ENCODE data around the gene GNB1L. TPM values are rescaled to one million over a fixed set of nuclear protein-coding genes. Genes with fewer than 3 reads are reported as not detected.
A peak's percentile ranks its signal among the peaks of the same experiment; 100 is the strongest.

Gene GNB1L
- total and polyA plus RNA-seq, 9 of the 15 experiments (the other 6 are each of a cell fraction or from before 2014, with no cell fraction given): 0.56 to 50.5 (median 10.2) TPM

DNA sequence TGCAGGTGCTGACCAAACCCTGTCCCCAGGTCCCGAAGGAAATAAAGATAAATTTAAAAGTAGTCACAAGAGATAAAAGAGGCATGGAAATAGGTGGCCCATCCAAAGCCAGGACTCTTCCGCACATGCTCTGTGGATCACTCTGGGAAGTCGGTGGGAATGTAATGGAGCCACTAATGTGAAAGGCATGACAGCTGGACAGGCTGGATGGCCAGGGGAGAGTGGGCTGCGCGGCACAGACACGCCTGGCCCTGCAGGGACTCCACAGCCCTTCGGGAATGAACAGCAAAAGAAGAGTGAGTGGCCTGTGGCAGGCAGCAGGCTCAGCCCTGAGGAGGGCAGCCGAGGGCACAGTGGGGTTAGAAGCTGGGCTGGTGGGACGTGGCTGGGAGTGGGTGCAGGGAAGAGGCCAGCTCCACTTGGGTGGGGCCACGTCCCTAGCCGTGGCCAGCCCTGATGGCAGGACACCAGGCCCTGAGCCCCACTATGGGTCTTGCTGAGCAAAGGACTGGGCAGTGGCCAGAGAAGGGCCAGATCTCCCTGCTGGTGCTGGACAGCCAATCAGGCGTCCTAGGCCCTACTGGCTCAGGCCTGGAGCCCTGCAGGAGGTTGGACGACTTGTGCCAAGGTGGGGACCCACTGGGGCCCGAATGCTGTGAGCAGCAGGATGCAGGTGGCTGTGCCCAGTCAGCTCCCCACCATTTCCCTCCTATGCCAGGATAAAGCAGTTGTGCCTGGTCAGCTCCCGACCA is 31.3 kb upstream of the GNB1L start (continued):
- TF ChIP-seq HOXB6 (CRISPR knock-in tag; IDR thresholded peaks at IDR 0.05; ENCODE audit: borderline replicate concordance): no peak
- TF ChIP-seq SMAD3 (CRISPR knock-in tag; conservative IDR thresholded peaks at IDR 0.05): no peak
- TF ChIP-seq, protein P1, sequence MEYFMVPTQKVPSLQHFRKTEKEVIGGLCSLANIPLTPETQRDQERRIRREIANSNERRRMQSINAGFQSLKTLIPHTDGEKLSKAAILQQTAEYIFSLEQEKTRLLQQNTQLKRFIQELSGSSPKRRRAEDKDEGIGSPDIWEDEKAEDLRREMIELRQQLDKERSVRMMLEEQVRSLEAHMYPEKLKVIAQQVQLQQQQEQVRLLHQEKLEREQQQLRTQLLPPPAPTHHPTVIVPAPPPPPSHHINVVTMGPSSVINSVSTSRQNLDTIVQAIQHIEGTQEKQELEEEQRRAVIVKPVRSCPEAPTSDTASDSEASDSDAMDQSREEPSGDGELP (CRISPR knock-in tag; IDR thresholded peaks at IDR 0.05; ENCODE audit: borderline replicate concordance): no peak
- no peak for TF ChIP-seq RBM22 (IDR thresholded peaks at IDR 0.05; ENCODE audit: low read depth, low read length, poor library complexity, severe bottlenecking)
- no peak for TF ChIP-seq CBFA2T2 (conservative IDR thresholded peaks at IDR 0.05)
- TF ChIP-seq MEIS2 (IDR thresholded peaks at IDR 0.05; ENCODE audit: partially characterized antibody): no peak
- no peak for TF ChIP-seq PYGO2 (tag; IDR thresholded peaks at IDR 0.05)
- no peak for TF ChIP-seq GTF2E2 (tag; IDR thresholded peaks at IDR 0.05)
- peak; percentile 72 for TF ChIP-seq HMGN3 (IDR thresholded peaks at IDR 0.05; ENCODE audit: borderline replicate concordance, extremely low read depth, insufficient read length, low read depth, low read length)
- TF ChIP-seq ZNF124 (CRISPR knock-in tag; IDR thresholded peaks at IDR 0.05): no peak
- TF ChIP-seq ARID2 (IDR thresholded peaks at IDR 0.05): no peak
- TF ChIP-seq ARID1B (IDR thresholded peaks at IDR 0.05): no peak
- no peak for TF ChIP-seq ELF1 (tag; IDR thresholded peaks at IDR 0.05)
- TF ChIP-seq SIRT6 (IDR thresholded peaks at IDR 0.05; ENCODE audit: low read depth, low read length): no peak
- TF ChIP-seq HNRNPUL1 (IDR thresholded peaks at IDR 0.05; ENCODE audit: low read length): no peak
- TF ChIP-seq CHD2 (IDR thresholded peaks at IDR 0.05; ENCODE audit: low read depth, low read length): no peak
- no peak for TF ChIP-seq NCOR1 (IDR thresholded peaks at IDR 0.05)
- TF ChIP-seq ZNF766 (CRISPR knock-in tag; conservative IDR thresholded peaks at IDR 0.05): no peak
- no peak for TF ChIP-seq CBX3 (IDR thresholded peaks at IDR 0.05; ENCODE audit: borderline replicate concordance in 1 of 2, low read length in 2 of 2)
